Measurements from ENCODE around the gene SRRM2.
"Not testable (repeated sequence)": the region's sequence is repeated elsewhere in the genome, so short reads cannot be mapped to it uniquely, and the experiment has no call there.

The SRRM2 gene

DNA sequence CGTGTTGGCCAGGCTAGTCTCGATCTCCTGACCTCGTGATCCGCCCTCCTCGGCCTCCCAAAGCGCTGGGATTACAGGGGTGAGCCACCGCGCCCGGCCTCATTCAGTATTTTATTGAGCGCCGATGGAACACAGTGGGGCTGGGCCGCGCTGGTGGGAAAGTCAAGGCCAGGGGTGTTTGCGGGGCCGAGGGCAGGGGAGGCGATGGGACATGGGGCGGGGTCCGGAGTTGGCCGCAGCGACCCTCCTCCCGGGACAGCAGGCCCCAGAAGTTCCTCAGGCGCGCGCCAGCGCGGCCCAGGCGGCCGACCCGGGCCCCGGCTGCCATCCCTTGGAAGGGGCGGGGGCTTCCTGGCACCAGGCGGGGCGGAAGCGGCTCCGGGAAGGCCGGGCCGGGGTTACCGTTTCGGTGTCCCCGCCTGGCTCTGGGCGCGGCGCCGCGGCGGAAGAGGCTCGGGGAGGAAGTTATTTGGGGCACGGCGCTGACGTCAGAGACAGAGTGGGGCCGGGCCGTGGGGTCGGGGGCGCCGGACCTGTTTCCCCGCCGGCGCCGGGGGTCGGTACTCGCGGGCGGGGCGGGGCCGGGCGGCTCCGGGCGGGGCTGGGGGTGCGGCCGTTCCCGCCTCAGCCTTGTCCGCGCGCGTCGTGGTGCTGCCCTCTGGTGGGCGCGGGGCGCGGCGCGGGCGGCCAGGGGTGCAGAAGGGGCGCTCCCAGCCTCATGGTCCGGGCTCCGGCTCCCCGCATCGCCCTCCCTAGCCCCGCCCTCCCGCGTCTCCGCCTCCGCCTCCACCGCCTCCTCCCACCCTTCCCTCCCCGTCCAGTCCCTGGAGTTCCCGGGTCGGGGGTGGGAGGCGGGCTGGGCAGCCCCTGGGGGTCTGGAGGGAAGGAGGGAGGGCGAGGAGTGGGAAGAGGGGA lies 31.5 kb upstream of the SRRM2 start:
- TF ChIP-seq, protein P1, sequence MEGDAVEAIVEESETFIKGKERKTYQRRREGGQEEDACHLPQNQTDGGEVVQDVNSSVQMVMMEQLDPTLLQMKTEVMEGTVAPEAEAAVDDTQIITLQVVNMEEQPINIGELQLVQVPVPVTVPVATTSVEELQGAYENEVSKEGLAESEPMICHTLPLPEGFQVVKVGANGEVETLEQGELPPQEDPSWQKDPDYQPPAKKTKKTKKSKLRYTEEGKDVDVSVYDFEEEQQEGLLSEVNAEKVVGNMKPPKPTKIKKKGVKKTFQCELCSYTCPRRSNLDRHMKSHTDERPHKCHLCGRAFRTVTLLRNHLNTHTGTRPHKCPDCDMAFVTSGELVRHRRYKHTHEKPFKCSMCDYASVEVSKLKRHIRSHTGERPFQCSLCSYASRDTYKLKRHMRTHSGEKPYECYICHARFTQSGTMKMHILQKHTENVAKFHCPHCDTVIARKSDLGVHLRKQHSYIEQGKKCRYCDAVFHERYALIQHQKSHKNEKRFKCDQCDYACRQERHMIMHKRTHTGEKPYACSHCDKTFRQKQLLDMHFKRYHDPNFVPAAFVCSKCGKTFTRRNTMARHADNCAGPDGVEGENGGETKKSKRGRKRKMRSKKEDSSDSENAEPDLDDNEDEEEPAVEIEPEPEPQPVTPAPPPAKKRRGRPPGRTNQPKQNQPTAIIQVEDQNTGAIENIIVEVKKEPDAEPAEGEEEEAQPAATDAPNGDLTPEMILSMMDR (IDR thresholded peaks at IDR 0.05; ENCODE audit: insufficient read depth, low read length, poor library complexity, severe bottlenecking), result no peak
- no peaks in the 10 kb centered on the region; the same call in 1 of the 2 replicates for H3K27me3 ChIP-seq (replicated peaks; ENCODE audit: control insufficient read depth, insufficient read depth, low read length)
- DNase-seq (ENCODE audit: extremely low read depth, insufficient read length), result peak; percentile 93
- peak overlapping the region; percentile 63 for H3K4me3 ChIP-seq (replicated peaks; ENCODE audit: low read depth, low read length)
- H3K36me3 ChIP-seq (ENCODE audit: control insufficient read depth, insufficient read depth, low read length), result no peaks in the 10 kb centered on the region

DNA sequence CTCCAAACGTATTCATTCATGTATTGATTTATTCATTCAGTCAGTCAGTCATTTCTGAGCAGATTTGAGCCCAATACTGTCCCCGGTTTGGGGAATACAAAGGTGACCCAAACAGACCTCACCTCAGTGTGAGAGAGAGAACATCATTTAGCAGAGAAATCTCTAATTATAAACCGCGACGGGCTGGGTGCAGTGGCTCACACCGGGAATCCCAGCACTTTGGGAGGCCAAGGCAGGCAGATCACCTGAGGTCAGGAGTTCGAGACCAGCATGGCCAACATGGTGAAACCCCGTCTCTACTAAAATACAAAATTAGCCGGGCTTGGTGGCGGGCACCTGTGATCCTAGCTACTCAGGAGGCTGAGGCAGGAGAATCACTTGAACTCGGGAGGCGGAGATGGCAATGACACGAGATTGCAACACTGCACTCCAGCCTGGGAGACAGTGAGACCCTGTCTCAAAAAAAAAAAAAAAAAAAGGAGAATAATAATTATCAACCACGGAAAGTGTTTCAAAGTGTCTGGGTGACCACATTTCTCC lies 30.7 kb upstream of the SRRM2 start:
- DNase-seq (ENCODE audit: extremely low read depth, insufficient read length); H3K27me3 ChIP-seq (replicated peaks; ENCODE audit: control insufficient read depth, insufficient read depth, low read length); H3K36me3 ChIP-seq (ENCODE audit: control insufficient read depth, insufficient read depth, low read length): not testable (repeated sequence)
- peak overlapping the region; percentile 63 for H3K4me3 ChIP-seq (replicated peaks; ENCODE audit: low read depth, low read length)

DNA sequence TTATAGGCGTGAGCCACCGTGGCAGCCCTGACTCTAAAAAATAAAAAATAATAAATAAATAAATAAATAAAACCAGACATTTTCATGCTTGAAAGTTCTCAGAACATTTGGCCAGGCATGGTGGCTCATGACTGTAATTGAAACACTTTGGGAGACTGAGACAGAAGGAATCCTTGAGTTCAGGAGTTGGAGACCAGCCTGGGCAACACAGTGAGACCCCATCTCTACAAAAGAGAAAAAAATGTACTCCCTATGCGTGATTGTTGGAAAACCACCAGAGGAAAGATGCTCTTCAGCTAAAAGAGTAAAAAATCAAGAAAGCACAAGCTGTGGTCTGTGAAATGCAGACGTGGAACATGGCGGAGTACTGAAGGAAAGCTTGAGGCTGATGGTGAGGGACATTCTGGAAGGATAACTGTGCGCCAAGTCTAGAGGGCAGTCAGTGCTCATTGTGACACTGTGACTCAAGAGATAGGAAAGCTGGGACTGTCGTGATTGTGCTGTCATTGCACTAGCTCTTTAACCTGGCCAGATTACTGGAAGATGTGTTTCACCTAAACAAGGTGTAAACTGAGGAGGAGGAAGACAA lies 28.3 kb upstream of the SRRM2 start:
- Histone ChIP-seq H3K4me3 (replicated peaks; ENCODE audit: low read depth, low read length) (no peak overlapping the region), H3K36me3 (ENCODE audit: control insufficient read depth, insufficient read depth, low read length) (no peaks in the 10 kb centered on the region), H3K27me3 (replicated peaks; ENCODE audit: control insufficient read depth, insufficient read depth, low read length) (no peaks in the 10 kb centered on the region; the same call in 1 of the 2 replicates)
- TF ChIP-seq, protein P1 (IDR thresholded peaks at IDR 0.05; ENCODE audit: insufficient read depth, low read length, poor library complexity, severe bottlenecking), result no peak
- DNase-seq (ENCODE audit: extremely low read depth, insufficient read length), result no peak

DNA sequence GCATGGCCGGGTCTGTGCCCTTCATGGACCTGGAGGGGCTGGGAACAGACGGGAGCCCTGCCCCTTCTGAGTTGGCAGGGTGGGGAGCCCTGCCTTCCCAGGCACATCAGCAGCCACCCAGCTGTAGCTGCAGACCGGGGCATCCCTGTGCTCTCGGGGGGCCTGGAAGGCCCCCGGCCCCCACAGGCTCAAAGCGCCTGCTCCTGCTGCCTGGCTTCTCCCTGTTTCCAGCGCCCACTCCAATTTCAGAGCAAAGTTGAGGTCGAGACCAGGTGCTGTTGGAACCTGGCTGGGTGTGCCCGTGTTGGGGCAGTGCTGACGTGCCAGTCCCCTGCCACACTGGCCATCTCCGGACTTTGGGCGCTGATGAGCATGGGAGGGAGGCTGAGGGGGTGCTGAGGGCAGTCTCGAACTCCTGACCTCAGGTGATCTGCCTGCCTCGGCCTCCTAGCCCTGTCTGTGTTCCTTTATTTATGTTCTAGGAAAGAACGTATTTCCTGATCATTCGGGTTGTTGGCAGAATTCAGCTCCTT lies 27.6 kb upstream of the SRRM2 start:
- no peaks in the 10 kb centered on the region; the same call in 1 of the 2 replicates for H3K27me3 ChIP-seq (replicated peaks; ENCODE audit: control insufficient read depth, insufficient read depth, low read length)
- TF ChIP-seq, protein P1 (IDR thresholded peaks at IDR 0.05; ENCODE audit: insufficient read depth, low read length, poor library complexity, severe bottlenecking), result no peak
- no peak for DNase-seq (ENCODE audit: extremely low read depth, insufficient read length)

DNA sequence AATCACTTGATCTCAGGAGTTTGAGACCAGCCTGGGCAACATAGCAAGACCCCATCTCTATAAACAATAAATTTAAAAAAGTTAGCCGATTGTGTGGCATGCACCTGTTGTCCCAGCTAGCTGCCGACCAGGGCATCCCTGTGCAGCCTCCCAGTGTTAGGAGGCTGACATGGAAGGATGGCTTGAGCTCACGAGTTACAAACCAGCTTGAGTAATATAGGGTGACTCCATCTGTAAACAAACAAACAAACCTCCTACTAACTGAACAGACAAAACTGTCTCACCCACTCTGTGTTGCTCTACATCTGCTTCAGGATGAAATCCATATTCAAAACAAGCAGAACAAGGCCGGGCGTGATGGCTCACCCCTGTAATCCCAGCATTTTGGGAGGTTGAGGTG lies 25.5 kb upstream of the SRRM2 start:
- no peak overlapping the region for H3K4me3 ChIP-seq (replicated peaks; ENCODE audit: low read depth, low read length)

More for the DNA sequence above, 27.6 kb upstream of the SRRM2 start:
- Histone ChIP-seq H3K4me3 (replicated peaks; ENCODE audit: low read depth, low read length) (no peak overlapping the region), H3K36me3 (ENCODE audit: control insufficient read depth, insufficient read depth, low read length) (no peaks in the 10 kb centered on the region)

More for the DNA sequence above, 25.5 kb upstream of the SRRM2 start:
- Histone ChIP-seq H3K27me3 (replicated peaks; ENCODE audit: control insufficient read depth, insufficient read depth, low read length) (no peaks in the 10 kb centered on the region; the same call in 1 of the 2 replicates), H3K36me3 (ENCODE audit: control insufficient read depth, insufficient read depth, low read length) (no peaks in the 10 kb centered on the region)
- DNase-seq (ENCODE audit: extremely low read depth, insufficient read length), result no peak
- TF ChIP-seq, protein P1 (IDR thresholded peaks at IDR 0.05; ENCODE audit: insufficient read depth, low read length, poor library complexity, severe bottlenecking), result no peak

Data from GM06990 (cell line).